Stimulated activated CD8-positive, alpha-beta memory T cell treated with anti-CD3 and anti-CD28 coated beads, Interleukin-4, amount 100 ng/mL, for 1 hour (primary cell): ENCODE measurements around the gene TEX22.

Source experiments
- DNase-seq, 2 donors: peaks; one replicate each; pipeline ENCODE4 v3.0.0-alpha.2; 2020; ENCODE audit warnings: low read depth in 2 of 2, low spot score in 1 of 2

The TEX22 gene

DNA sequence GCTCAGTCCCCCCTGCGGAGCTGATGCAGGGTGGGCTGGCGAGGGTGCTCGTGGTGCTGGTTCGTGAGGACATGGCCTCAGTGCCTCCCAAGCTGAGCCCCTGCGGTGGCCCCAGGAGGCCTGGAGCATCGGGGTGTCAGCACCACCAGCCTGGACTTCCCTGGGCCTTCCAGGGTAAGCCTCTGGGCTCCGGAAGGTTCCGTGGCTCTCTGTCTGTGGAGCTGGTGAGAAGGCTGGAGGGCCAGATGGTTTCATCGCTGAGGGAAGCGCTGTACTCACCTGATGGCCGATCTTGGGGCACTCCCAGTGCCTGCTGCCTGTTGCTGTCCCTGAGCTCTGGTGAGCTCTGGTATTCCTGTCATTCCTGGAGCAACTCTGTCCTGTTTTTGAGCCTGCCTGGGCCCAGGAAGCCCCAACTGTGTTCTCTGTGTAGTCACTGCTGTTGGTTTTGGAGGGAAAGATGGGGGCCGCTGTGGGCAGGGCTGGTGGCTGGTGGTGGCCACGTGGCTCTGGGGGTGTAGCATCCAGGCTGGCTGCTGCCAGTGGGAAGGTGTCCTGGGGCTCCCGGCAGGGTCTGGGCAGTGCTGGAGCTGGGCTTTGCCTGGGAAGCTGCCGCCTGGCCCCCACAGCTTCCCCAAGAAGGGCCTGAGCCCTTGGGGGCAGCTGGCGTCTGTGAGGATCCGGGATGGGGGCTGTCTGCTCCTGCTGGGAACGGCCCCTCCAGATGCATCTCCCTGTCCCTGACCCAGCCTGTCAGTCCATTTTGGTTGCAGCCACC, 39.6 kb downstream of the TEX22 start:
- DNase-seq, result no peak

DNA sequence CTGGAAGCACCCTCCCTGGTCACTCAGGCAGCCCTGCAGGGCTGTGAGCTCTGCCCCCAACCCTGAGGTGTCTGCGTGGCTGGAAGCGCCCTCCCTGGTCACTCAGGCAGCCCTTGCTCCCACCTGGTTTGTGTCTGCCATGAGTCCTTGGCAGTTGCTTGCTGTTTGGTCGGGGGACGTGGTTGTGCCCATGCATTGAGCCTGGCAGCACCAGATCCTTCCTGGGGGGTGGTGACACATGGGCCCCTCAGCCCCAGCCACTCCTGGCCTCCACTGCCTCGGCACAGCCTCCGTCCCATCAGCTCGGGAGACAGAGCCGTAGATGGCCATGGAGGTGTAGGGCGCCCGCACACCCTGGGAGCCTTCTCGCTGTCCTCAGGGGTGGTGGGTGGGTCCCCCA, 40.8 kb downstream of the TEX22 start:
- DNase-seq, result no peak

DNA sequence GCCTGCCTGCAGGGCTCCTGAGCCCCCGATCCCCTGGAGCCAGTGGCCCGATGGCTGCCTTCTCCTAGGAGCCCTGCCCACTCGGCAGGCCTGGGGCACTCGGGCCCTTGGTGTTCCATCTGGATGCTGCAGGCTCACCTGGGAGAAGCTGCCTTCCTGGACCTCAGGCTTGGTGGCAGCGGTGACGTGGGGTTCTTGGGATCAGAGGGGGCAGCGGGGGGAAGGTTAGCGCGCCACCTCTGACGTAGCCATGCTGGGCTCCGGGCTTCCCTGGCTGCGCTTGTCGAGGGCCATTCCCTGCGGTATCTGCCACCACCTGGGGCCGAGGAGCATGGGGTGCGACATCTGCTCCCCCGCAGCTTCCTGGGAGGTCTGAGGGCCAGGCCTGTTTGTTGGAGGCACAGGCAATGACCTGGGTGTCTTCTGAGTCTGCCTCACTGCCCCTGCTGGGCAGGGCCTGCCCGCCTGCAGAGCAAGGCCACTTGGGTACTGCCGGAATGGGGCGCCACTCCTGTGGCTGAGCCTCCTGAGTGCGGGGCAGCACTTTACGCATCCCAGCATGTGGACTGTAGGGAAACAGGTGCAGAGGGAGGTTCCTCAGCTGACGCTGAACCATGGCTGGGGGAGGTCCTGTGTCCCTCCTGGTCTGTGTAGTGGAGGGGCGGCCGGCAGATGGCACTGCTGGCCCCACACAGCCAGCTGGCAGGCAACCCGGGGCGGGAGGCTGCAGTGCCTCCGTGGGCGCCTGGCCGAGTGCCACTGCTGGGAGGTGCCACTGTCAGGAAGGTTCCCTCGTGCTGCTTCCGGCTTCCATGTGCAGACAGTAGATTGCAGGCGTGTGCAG, 41.6 kb downstream of the TEX22 start:
- no peak for DNase-seq

DNA sequence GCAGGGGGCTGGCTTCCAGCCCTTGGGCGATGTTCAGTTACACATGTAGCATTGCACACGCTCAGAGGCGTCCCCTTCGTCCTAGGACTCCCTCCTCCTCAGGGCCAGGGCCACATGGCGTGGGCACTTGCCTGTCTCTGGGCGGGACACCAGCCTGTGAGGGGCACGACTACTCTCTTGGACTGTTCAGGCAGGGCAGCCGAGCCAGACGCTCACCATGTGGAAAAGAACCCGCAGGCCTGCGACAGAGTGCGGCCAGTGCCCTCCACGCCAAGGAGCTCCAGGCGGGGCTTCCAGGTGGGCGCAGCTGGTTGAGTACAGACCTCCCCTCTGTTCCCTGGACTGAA, 42.2 kb downstream of the TEX22 start:
- DNase-seq, result no peak

DNA sequence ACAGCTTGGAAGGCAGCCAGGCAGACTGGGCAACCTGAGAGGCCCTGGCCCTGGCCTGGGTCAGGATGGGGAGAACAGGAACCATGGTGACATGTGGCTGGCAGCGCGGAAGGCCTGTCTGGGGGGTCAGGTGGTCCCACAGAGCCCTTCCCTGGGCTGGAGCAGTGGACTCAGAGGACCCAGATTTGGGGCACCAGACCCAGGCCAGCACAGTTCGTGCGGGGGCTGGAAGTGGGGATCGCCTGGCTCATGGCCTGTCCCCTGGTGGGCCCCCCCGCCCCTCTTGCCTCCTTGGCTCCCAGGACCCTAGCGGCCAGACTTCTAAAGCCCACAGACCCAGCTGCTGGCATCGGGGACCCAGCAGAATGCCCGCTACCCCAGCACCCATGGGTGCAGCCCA, 42.7 kb downstream of the TEX22 start:
- no peak for DNase-seq

DNA sequence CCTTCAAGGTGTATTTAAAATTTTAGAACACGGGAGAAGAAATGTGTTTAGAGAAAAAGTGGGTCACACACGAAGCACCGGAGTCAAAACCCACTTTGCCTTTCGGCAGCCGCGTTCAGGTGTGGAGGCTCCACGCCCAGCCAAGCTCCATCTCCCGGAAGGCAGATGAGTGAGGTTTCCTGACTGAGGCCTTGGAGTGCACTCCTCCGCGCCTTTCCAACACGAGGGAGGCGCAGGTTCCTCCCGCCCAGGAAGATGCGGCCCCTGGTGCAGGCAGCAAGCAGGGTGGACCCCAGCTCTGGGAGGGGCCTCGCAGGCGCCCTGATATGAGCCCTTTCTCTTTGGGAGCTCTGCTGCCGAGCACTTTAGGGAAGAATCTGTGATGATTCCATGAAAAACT, 43.8 kb downstream of the TEX22 start:
- no peak for DNase-seq

DNA sequence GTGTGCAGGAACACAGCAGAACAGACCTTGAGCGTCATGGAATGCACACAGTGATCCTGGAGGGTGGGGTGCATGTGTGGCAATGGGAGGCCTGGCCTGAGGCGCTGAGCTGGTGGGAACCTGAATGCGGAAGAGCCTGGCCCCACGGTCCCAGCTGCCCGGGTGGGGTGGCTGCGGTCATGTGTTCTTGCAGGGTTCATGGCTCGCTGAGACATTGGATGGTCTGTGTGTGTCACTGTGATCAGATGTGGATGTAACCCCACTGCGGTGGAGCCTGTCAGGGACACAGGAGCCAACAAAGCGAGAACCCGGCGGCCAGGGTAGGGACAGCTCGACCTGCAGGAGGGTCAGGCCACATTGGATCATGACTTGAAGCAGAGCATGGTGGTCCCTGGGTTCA, 44.5 kb downstream of the TEX22 start:
- DNase-seq, result no peak

DNA sequence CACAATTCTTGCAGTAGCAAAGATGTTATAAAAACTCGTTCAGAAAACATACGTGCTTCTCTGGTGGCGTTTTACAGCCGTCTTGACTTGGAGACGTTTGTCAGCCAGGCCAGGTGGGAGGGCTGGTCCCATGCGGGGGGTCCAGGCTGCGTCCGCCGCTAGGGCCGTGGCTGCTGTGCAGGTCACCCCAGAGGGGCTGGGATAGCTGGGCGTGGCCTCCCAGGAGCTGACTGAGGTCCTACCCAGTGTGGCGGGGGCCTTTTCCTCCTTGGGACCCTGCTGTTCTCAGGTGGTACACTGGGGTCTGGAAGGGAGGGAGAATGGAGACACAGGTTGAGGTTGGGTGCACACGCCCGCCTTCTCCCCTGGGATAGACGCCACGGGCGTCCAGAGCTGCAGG, 46.5 kb downstream of the TEX22 start:
- no peak for DNase-seq

DNA sequence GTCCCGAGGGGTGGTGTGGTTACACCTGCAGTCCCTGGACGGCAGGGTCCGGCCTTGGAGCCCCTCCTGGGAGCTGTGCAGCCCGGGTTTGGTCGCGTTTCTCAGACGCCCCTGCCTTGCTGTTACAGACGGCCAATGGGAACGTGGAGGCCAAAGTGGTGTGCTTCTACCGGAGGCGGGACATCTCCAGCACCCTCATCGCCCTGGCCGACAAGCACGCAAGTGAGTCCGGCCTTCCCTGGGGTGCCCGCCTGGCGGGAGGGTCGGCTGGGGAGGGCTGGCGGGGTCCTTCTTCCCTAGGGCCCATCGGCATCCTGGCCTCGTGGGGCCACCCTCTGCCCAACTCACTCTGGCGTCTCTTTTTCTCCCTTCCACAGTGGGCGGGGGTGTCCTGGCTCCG, 47.0 kb downstream of the TEX22 start:
- no peak for DNase-seq

DNA sequence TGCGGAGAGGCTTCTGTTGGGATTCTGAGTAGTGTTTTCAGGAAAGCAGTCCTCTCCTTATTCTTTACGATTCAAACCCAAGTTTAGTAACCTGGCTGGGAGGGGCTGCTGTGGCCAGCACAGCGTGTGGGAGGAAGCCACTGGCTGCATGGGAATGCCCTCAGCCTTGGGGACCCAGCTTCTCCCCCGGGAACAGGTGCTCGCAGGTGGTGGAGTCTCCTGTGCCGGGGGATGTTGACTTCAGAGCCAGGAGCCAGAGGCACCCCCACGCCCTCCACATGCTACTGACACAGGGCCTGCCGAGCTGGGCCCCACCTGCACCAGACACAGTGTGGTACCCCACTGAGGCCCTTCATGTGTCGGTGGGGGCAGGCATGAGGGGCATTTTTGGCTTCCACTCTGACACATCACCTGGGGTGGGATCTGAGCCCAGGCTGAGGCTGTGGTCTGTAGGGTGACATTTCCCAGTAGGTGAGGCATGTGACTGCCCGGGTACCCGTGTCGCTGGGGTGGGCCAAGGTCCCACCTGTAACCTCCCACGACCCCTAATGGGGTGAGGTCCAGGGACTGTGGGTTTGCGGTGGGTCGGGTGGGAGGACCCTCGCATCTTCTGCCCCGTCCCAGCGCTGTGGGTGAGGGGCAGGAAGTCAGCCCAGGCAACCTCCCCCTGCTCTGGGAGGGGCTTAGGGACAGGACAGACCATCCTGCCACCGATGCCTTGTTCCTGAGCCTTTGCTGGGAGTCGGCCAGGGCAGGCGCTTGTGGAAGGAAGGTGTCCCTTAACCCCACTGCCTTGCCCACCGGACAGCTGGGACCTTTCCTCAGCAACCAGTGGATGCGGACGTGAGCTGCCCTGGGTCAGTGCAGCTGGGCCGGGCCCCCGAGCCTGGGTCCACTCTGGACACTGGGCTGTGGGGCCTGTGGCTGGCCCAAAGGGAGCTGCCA, 47.8 kb downstream of the TEX22 start:
- DNase-seq, result no peak

DNA sequence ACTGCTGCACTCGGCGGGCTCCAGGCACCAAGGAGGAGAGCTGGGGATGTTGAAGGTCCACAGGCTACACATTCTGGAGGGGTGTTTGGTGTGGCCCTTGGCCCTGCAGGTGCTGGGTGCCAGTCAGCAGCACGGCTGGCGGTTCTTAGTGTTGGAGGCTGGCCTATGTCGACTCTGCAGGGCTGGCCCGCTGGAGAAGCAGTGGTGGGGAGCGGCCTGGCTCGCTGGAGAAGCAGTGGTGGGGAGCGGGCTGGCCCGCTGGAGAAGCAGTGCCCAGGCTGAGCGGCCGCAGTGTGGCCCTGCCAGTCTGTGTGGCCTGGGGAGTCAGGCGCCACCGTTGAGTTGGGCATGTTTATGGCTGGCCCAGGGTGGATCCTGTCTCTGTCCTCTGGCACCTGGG, 48.6 kb downstream of the TEX22 start:
- DNase-seq, result no peak

DNA sequence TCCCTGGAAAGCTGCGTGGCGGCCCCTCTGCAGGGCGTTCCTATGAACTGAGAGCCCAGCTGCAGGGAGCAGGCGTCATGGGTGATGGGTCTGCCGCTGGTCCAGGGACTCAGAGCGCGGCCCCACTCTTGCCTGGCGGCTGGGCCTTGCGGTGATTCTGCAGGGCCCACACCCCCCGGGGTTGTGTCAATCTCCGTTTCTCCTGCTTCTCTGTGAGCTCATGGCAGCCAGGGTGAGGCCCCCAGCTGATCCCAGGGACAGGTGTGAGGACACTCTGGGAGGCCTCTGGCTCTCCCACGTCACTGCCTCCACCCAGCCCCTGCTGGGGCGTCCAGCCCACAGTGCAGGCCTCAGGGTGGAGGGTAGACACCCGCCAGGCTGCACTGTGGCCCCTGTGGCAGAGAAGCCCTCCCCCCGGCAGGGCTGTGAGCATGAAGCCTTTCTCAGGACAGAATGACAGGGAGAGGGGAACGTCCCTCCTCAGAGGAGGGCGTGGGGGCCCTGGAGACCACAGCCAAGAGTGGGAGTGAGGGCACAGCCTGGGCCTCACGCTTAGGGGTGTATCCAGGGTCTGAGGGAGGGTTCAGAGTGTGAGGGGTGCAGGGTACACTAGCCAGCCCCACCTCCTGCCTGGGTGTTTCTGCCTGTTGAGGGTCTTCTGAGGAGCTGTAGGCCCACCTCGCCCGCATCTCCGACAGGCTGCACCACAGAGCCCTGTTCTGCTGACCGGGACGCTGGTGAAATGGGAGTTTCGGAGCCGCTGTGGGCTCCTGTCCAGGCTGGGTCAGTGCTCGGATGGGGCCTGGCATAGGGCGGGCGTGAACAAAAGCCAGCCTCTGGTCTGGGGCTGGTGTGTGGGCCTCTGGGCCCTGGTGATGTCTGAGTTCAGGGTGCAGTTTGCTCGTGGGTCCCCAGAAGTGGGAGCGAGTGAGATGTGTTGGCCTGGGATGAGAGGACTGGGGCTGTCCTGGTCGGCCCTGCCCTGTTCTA, 49.6 kb downstream of the TEX22 start:
- no peak for DNase-seq

DNA sequence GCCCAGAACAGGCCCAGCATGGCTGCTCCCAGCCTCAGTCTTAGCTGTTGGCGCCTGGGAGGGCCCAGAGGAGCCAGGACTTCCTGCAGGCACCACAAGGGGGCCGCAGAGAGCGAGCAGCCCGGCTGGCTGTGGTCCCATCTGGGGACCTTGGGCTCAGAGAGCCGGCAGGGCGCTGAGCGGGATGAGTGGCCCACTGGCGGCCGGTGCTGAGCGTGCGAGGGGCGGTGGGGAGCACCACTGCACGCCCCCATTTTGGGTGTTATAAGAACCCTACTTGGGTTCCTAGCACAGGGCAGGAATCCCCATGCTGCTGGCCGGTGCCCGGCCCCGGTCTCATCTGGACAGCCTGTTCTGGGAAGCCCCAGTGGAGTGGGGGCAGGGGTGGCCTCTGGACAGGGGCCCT, 50.4 kb downstream of the TEX22 start:
- peak; percentile 25 to 55 for DNase-seq

DNA sequence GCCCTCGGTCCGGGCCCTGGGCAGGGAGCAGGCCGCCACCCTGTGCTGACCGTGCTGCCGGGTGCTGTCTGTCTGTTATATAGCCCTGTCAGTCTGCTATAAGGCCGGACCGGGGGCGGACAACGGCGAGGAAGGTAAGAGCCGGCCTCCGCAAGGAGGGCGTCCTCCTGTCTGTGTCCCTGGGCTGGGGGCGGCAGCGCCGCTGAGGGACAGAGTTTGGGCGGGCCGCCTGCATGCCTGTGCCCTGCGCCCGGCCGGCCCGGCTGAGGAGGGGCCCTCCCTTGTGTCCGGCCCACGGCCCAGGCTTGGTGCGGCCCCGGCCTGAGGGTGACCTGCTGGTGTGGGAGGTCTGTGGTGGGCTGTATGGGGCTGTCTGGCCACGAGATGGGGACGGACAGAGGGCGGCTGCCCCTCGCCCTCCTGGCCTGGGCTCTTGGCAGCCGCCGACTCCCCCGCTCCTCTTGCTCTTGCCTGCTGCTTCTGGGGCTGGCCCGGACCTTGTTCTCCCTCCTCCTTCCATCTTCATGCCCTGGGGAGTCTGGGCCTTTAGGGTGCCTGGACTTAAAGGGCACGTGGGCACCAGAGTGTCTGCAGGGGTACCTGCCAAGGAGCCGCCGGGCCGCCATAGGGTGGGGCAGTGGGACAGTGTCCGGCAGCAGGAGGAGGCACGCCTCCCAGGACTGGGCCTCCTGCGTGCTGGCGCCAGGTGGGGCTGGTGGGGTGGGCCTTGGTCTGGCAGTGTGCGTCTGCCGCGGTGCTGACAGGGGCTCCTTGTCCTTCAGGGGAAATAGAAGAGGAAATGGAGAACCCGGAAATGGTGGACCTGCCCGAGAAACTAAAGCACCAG, 51.2 kb downstream of the TEX22 start:
- DNase-seq, result no peak

DNA sequence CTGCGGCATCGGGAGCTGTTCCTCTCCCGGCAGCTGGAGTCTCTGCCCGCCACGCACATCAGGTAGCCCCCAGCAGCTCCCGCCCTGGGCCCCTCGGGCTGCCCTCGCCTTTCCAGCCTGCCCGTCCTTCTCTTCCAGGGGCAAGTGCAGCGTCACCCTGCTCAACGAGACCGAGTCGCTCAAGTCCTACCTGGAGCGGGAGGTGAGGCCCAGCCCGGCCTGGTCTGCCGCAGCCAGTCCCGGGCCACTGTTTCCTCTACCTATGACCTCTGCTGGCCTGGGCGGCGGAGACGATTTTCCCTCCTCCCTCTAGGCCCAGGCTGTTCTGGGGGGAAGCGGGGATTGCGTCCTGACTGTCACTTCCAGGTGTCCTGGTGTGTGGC, 51.8 kb downstream of the TEX22 start:
- DNase-seq, result no peak

DNA sequence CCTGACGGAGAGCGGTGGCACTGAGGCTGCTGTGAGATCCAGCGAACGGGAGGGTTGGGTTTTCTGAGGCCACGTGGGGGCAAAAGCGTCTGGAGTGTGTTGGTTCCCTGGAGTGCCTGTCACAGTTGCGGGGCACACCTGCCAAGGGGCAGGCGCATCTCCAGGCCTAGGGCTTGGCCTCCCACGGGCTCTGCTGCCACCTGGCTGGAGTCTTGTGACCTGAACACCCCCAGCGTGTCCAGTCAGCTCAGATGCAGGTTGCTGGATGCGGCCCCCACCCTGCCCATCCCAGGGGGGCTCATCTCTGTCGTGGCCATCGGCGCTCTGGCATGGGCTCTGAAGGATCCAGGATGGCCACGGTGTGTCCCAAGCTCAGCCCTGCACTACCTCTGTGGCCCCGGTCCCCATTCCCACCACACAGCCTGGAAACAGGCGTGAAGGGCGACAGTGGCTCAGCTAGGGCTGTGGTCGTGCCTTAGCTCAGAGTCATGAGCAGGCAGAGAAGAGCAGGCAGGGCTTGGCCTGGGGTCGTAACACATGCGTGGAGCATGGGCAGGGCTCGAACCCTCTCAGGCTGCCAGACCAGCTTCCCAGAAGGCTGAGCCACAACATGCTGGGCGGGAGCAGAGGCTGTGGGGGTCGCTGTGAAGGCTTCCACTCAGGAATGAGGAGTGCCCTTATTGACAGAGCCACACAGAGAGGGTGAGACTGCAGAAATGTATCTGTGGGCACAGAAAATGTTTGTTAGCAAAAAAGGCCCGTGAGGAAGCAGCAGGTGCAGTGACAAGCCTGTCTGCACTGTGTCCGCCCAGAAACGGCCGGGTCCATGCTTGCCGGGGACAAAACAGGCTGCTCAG, 52.8 kb downstream of the TEX22 start:
- DNase-seq, result no peak

DNA sequence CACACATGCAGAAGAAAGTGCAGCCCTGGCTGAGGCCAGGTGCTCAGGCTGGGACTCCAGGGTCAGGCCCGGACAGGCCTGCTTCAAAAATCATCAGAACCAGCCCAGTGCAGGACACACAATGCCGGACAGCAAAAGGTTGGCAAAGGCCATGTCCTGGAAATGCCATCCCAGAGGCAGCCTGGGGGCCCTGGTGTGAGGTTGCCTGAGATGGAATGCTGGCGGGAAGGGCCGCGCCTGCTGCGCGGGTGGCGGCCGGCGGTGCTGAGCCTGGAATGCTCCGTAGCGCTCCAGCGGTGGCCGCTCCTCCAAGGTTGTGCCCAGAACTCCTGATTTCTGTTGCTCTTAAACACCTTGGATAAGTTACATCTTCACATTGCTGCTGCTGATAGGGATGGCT, 54.6 kb downstream of the TEX22 start:
- DNase-seq, result no peak

DNA sequence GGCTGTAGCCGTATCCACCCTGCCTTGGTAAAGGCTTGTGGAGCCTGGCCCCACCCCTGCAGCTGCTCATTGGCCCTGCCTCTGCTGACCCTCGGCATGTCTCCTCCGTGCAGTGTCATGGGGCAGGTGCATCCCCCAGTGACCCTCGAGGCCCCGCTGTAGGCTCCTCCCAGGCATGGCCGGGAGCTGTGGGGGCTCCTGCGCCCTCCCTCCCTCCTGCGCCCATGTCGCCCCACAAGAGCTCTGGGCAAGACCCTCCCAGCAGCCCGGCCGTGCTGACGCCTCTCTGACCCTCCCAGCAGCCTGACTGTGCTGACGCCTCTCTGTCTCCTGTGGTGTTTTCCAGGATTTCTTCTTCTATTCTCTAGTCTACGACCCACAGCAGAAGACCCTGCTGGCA, 55.5 kb downstream of the TEX22 start:
- DNase-seq, result no peak
